Tracheal epithelial cell (primary cell): Measurements from ENCODE around the gene CYP21A2. TPM values are rescaled to one million over a fixed set of nuclear protein-coding genes. Genes with fewer than 3 reads are reported as not detected.

Experiments used
- total RNA-seq: library from RNA; depleted of rRNA; stranded (reverse); fragments of >200 nt; gene quantifications from 2 replicates; pipeline ENCODE4 v1.2.1, GENCODE V29; 2014

Gene CYP21A2
- total RNA-seq = 0.24 TPM in 1 of 2 replicates, not detected in the other

DNA sequence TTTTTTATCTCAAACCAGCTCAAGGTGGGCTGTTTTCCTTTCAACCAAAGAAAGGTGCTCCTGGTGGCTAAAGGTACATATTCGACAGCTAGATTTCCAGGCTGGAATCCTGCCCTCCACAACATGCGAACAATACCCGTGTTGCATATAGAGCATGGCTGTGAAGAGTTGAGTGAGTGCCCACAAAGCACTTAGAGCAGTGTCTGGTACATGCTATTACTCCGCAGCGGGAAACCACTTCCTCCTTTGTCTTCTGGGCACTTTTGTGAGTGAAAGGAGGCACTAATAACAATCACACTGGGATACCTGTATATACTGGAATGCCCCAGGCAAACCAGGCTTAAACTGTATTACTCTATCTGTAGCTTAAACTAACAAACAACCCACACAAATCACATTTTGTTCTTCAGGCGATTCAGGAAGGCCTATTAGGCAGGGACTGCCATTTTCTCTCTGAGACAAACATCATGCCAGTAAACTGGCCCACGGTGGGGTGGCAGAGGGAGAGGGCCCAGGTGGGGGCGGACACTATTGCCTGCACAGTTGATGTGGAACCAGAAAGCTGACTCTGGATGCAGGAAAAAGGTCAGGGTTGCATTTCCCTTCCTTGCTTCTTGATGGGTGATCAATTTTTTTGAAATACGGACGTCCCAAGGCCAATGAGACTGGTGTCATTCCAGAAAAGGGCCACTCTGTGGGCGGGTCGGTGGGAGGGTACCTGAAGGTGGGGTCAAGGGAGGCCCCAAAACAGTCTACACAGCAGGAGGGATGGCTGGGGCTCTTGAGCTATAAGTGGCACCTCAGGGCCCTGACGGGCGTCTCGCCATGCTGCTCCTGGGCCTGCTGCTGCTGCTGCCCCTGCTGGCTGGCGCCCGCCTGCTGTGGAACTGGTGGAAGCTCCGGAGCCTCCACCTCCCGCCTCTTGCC, at the start of gene CYP21A2:
Gene CYP21A2, plus strand, starts transcription at position 818 of the 927 bp plus-strand sequence. Its CDS starts 8 bp downstream, at position 826.

DNA sequence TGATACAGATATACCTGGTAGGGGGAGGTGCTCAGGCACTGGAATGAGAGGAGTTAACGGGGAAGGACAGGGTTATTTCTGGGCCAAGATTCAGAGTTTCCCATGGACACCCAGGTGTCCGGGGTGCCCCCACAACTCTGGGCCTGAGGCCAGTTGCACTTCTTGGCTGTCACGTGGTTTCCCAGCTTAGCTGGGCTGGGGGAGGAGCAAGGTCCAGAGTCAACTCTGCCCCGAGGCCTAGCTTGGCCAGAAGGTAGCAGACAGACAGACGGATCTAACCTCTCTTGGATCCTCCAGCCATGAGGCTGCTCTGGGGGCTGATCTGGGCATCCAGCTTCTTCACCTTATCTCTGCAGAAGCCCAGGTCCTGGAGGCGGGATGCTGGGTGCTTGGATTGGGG, 23.7 kb upstream of the CYP21A2 start, which contains the start of gene C4B:
Gene C4B, plus strand, starts transcription at position 249 of the 400 bp plus-strand sequence. Its CDS starts 51 bp downstream, at position 300.

Other genes with a start within 250 kb of the CYP21A2 start
- gene VARS1, start 242.7 kb upstream of the CYP21A2 start, total RNA-seq = 61.0 and 64.8 TPM in 2 replicates
- gene LSM2, start 231.4 kb upstream of the CYP21A2 start, total RNA-seq = 34.2 and 39.0 TPM in 2 replicates
- gene HSPA1L, start 223.1 kb upstream of the CYP21A2 start, total RNA-seq = 0.64 and 0.72 TPM in 2 replicates
- gene HSPA1A, start 222.9 kb upstream of the CYP21A2 start, total RNA-seq = 124 and 172 TPM in 2 replicates
- gene HSPA1B, start 210.7 kb upstream of the CYP21A2 start, total RNA-seq = 268 TPM in 2 replicates
- 70.3 and 75.4 TPM in 2 replicates for gene NEU1, start 175.6 kb upstream of the CYP21A2 start, total RNA-seq
- gene SLC44A4, start 159.4 kb upstream of the CYP21A2 start, total RNA-seq = 3.8 and 8.2 TPM in 2 replicates
- gene EHMT2, start 140.7 kb upstream of the CYP21A2 start, total RNA-seq = 25.6 and 28.4 TPM in 2 replicates
- gene ZBTB12, start 136.3 kb upstream of the CYP21A2 start, total RNA-seq = 0.72 and 3.0 TPM in 2 replicates
- 0.96 and 2.1 TPM in 2 replicates for gene C2, start 110.7 kb upstream of the CYP21A2 start, total RNA-seq
- gene CFB, start 92.3 kb upstream of the CYP21A2 start, total RNA-seq = 0.64 and 19.0 TPM in 2 replicates
- gene NELFE, start 79.4 kb upstream of the CYP21A2 start, total RNA-seq = 120 and 152 TPM in 2 replicates
- gene SKIC2, start 79.2 kb upstream of the CYP21A2 start, total RNA-seq = 48.2 and 48.4 TPM in 2 replicates
- gene DXO, start 66.3 kb upstream of the CYP21A2 start, total RNA-seq = 10.6 and 13.2 TPM in 2 replicates
- gene C4A, start 56.4 kb upstream of the CYP21A2 start, total RNA-seq = 1.4 and 2.8 TPM in 2 replicates
- 1.2 and 2.3 TPM in 2 replicates for gene C4B, start 23.6 kb upstream of the CYP21A2 start, total RNA-seq
- gene TNXB, start 70.9 kb downstream of the CYP21A2 start, total RNA-seq = 0.43 and 0.48 TPM in 2 replicates
- gene ATF6B, start 89.8 kb downstream of the CYP21A2 start, total RNA-seq = 12.6 and 15.2 TPM in 2 replicates
- gene FKBPL, start 91.9 kb downstream of the CYP21A2 start, total RNA-seq = 4.3 and 7.0 TPM in 2 replicates
- gene PRRT1, start 113.5 kb downstream of the CYP21A2 start, total RNA-seq = not detected in 2 replicates
- gene PPT2, start 115.7 kb downstream of the CYP21A2 start, total RNA-seq = 11.1 and 83.4 TPM in 2 replicates
- 0.24 TPM in 1 of 2 replicates, not detected in the other for gene EGFL8, start 126.2 kb downstream of the CYP21A2 start, total RNA-seq
- gene AGPAT1, start 137.7 kb downstream of the CYP21A2 start, total RNA-seq = 9.4 and 11.3 TPM in 2 replicates
- gene RNF5, start 140.0 kb downstream of the CYP21A2 start, total RNA-seq = 33.2 and 39.8 TPM in 2 replicates
- gene AGER, start 145.8 kb downstream of the CYP21A2 start, total RNA-seq = 0.43 TPM in 1 of 2 replicates, not detected in the other
- gene PBX2, start 151.8 kb downstream of the CYP21A2 start, total RNA-seq = 32.6 and 36.4 TPM in 2 replicates
- 0.64 and 1.7 TPM in 2 replicates for gene GPSM3, start 154.2 kb downstream of the CYP21A2 start, total RNA-seq
- 0.43 and 0.72 TPM in 2 replicates for gene NOTCH4, start 185.7 kb downstream of the CYP21A2 start, total RNA-seq